ENCODE measurements around the gene SFXN1. TPM values are rescaled to one million over a fixed set of nuclear protein-coding genes. Genes with fewer than 3 reads are reported as not detected.

Gene SFXN1
- polyA plus RNA-seq, 1 experiment = 126 TPM

DNA sequence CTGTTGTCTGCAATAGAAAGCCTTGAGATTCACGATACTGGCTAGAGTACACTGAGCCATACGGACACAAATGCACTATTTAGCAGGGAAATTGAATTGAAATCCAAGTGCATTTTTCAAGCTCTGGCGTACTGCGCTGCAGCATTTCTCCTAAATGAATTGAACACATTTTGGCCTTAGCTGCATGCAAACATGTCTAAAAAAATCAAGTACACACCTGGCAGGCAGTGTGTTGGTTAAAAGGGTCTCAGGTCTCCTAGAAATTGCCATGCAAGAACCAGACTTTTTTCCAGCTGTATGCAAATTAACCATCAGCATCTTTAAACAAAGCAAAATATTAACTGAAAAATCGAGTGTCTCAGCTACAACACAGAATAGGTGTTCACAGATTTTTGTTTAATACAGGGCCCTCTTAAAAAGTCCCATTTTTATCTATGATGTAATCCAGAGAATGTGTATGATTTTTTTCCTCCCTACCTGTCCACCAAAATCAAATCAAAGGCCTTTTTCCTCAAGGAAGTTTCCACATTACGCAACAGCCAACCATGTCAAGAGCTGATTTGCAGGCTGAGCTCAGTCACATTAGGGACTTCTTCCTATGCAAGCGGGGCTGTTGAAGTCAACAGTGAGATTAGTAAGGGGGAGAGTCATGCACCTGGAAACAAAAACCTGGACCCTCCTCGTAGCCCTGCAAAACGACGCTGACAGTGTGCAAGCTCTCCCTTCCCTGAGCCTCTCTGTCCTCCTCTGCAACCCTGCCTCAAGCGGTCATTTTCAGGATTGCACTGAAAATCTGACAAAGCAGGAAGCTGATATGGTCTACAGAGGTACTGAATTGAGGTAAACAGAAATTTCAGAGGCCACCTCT is 14.1 kb upstream of the SFXN1 start:
- Histone ChIP-seq H3K27me3 (ENCODE audit: control insufficient read depth, insufficient read depth, low read length) (peaks cover 19% of the 10 kb centered on the region), H3K4me3 (ENCODE audit: low read depth, low read length) (no peak overlapping the region), H3K27ac (ENCODE audit: low read depth, low read length) (no peak overlapping the region), H3K9me3 (ENCODE audit: control insufficient read depth, insufficient read depth, low read length) (no peaks in the 10 kb centered on the region)
- ChIA-PET CTCF (interaction anchor here (0.6 to 4.6 kb wide), 40 partner anchors 8 to 554 kb away, joined by 3 to 50 read pairs (median 4); partner anchors contain the start of genes DRD1 and SFXN1), POLR2A (interaction anchor here (1.5 kb wide), 1 partner anchor 14 kb away, joined by 7 read pairs; the partner anchor contains the start of gene SFXN1)
- TF ChIP-seq, protein P1, sequence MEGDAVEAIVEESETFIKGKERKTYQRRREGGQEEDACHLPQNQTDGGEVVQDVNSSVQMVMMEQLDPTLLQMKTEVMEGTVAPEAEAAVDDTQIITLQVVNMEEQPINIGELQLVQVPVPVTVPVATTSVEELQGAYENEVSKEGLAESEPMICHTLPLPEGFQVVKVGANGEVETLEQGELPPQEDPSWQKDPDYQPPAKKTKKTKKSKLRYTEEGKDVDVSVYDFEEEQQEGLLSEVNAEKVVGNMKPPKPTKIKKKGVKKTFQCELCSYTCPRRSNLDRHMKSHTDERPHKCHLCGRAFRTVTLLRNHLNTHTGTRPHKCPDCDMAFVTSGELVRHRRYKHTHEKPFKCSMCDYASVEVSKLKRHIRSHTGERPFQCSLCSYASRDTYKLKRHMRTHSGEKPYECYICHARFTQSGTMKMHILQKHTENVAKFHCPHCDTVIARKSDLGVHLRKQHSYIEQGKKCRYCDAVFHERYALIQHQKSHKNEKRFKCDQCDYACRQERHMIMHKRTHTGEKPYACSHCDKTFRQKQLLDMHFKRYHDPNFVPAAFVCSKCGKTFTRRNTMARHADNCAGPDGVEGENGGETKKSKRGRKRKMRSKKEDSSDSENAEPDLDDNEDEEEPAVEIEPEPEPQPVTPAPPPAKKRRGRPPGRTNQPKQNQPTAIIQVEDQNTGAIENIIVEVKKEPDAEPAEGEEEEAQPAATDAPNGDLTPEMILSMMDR (IDR thresholded peaks at IDR 0.05; ENCODE audit: low read depth, low read length) = peak; percentile 84
- DNase-seq (ENCODE audit: low read depth, low spot score) = no peak

DNA sequence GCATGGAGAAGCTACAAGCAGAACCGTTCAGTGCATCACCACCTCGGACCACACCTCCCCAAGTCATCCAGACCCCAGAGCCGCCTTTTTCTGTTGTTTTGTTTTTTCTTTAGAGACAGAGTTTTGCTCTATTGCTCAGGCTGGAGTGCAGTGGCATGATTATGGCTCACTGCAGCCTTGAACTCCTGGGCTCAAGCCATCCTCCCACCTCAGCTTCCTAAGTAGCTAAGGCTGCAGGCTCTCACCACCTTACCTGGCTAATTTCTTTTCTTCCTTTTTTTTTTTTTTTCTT is 13.5 kb upstream of the SFXN1 start:
- CTCF ChIA-PET = interaction anchor here (0.6 to 4.6 kb wide), 37 partner anchors 9 to 529 kb away, joined by 3 to 50 read pairs (median 4); partner anchors contain the start of genes DRD1 and SFXN1
- POLR2A ChIA-PET = interaction anchor here (1.5 kb wide), 1 partner anchor 13 kb away, joined by 7 read pairs; the partner anchor contains the start of gene SFXN1
- H3K9me3 ChIP-seq (ENCODE audit: control insufficient read depth, insufficient read depth, low read length) = no peaks in the 10 kb centered on the region
- no peak for DNase-seq (ENCODE audit: low read depth, low spot score)
- H3K4me3 ChIP-seq (ENCODE audit: low read depth, low read length) = no peak overlapping the region
- peaks cover 22% of the 10 kb centered on the region for H3K27me3 ChIP-seq (ENCODE audit: control insufficient read depth, insufficient read depth, low read length)
- no peak overlapping the region for H3K27ac ChIP-seq (ENCODE audit: low read depth, low read length)
- TF ChIP-seq, protein P1 (IDR thresholded peaks at IDR 0.05; ENCODE audit: low read depth, low read length) = no peak

GRCh38 chr5:175465282-175465681 is 13.1 kb upstream of the SFXN1 start:
- DNase-seq (ENCODE audit: low read depth, low spot score) = no peak
- Histone ChIP-seq H3K4me3 (ENCODE audit: low read depth, low read length) (no peak overlapping the region), H3K9me3 (ENCODE audit: control insufficient read depth, insufficient read depth, low read length) (no peaks in the 10 kb centered on the region), H3K27me3 (ENCODE audit: control insufficient read depth, insufficient read depth, low read length) (peaks cover 22% of the 10 kb centered on the region), H3K27ac (ENCODE audit: low read depth, low read length) (no peak overlapping the region)
- TF ChIP-seq, protein P1 (IDR thresholded peaks at IDR 0.05; ENCODE audit: low read depth, low read length) = no peak
- ChIA-PET POLR2A (no interaction called here), CTCF (interaction anchor here (0.6 to 4.6 kb wide), 33 partner anchors 9 to 529 kb away, joined by 3 to 50 read pairs (median 4); partner anchors contain the start of genes DRD1 and SFXN1)

DNA sequence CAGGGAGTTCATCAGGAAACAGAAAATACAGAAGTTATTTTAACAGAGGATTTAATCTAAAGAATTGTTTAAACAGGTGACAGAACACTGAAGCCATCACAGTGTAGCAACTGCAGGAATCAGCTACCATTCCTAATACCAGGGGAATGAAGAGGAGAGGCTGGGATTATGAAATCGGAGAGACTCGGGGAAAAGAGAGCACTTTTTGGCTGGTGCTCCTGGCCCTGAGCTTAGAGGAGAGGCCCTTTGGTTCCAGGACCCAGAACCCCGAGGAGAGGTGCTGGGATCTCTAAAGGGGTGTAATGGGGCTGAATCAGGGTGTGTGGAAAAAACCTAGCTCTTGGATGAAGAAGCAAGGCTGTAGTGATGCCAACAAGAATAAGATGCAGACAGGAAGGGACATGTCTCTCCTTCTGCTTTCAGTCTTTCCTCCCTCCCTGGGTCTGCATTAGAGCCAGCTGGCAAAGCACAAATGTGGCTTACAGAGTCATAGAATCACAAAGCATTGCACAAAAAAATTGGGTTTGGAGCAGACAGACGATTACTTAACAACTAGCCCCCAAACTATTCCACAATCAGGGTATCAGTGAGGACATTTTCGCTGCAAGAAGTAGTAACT is 11.6 kb upstream of the SFXN1 start:
- peaks cover 19% of the 10 kb centered on the region for H3K27me3 ChIP-seq (ENCODE audit: control insufficient read depth, insufficient read depth, low read length)
- no peaks in the 10 kb centered on the region for H3K9me3 ChIP-seq (ENCODE audit: control insufficient read depth, insufficient read depth, low read length)
- no peak for DNase-seq (ENCODE audit: low read depth, low spot score)
- TF ChIP-seq, protein P1 (IDR thresholded peaks at IDR 0.05; ENCODE audit: low read depth, low read length) = no peak
- no peak overlapping the region for H3K4me3 ChIP-seq (ENCODE audit: low read depth, low read length)
- H3K27ac ChIP-seq (ENCODE audit: low read depth, low read length) = no peak overlapping the region
- CTCF ChIA-PET = interaction anchor here (0.6 to 4.6 kb wide), 3 partner anchors 67 to 515 kb away, joined by 3 to 33 read pairs (median 4); no protein-coding TSS in a partner anchor
- POLR2A ChIA-PET = no interaction called here
